ENCODE results near the gene IL27RA.

GRCh38 chr19:14051980-14052379 is 20.4 kb downstream of the IL27RA start:
- no peak for TF ChIP-seq POLR2A (IDR thresholded peaks at IDR 0.05)
- TF ChIP-seq CTCF (IDR thresholded peaks at IDR 0.05 in 8 of 11, conservative IDR thresholded peaks at IDR 0.05 in 3 of 11): no peak
